ENCODE results near the gene LRRN3. TPM values are rescaled to one million over a fixed set of nuclear protein-coding genes. Genes with fewer than 3 reads are reported as not detected.

Gene LRRN3
- total RNA-seq, 4 donors from 2014 or later, result 0.23 to 1.6 (median 0.40) TPM; not detected in 1

DNA sequence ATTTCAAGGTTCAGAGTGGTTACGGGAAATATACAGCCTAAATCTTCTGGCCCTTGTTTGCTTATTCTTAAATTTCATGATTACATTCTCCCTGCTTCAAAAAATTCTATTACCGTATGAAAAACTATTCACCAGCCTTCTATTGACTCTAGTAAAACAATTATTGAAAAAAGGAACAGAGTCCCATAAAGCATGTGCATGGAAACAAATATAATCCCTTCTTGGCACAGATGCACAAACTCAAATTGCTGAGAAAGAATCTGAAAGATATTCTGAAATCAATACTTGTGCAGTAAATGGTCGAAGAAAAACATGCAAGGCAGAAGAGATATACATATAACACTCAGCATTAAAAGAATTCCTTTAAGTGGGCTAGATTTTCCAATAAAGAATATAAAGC is 83.6 kb downstream of the LRRN3 start:
- Histone ChIP-seq H3K4me1 (peaks cover 0 to 16% (median 0%) of the 10 kb centered on the region in 3 donors), H3K4me3 (no peak overlapping the region), H3K27ac (no peak overlapping the region), H3K36me3 (no peaks in the 10 kb centered on the region), H3K27me3 (no peaks in the 10 kb centered on the region), H3K9me3 (peaks cover 0 to 5% (median 0%) of the 10 kb centered on the region in 3 donors)
- TF ChIP-seq POLR2AphosphoS5 (IDR thresholded peaks at IDR 0.05) (no peak), EP300 (IDR thresholded peaks at IDR 0.05) (no peak), POLR2A (IDR thresholded peaks at IDR 0.05) (no peak)
- TF ChIP-seq, protein P1, sequence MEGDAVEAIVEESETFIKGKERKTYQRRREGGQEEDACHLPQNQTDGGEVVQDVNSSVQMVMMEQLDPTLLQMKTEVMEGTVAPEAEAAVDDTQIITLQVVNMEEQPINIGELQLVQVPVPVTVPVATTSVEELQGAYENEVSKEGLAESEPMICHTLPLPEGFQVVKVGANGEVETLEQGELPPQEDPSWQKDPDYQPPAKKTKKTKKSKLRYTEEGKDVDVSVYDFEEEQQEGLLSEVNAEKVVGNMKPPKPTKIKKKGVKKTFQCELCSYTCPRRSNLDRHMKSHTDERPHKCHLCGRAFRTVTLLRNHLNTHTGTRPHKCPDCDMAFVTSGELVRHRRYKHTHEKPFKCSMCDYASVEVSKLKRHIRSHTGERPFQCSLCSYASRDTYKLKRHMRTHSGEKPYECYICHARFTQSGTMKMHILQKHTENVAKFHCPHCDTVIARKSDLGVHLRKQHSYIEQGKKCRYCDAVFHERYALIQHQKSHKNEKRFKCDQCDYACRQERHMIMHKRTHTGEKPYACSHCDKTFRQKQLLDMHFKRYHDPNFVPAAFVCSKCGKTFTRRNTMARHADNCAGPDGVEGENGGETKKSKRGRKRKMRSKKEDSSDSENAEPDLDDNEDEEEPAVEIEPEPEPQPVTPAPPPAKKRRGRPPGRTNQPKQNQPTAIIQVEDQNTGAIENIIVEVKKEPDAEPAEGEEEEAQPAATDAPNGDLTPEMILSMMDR (IDR thresholded peaks at IDR 0.05), result no peak
- ATAC-seq, result no peak
- WGBS, 2 donors (ENCODE audit: low coverage in 1 of 2), result 54 to 93% methylated on average over 1 to 3 of the region's 3 CpGs
